HG02981 (cell line): ENCODE measurements around the gene TAS2R50.

Experiments
- ATAC-seq: cut with Tn5 transposase; IDR thresholded peaks from one replicate; pipeline ENCODE4 v1.9.1; 2021; ENCODE audit warnings: mild to moderate bottlenecking, moderate library complexity; ENCODE audit not compliant: unreplicated experiment

TAS2R50 gene

GRCh38 chr12:10986812-10987211, at the start of gene TAS2R50:
Gene TAS2R50 (minus strand): TSS chr12:10986912. CDS start chr12:10986860, 52 bp downstream.
- no peak for ATAC-seq

DNA sequence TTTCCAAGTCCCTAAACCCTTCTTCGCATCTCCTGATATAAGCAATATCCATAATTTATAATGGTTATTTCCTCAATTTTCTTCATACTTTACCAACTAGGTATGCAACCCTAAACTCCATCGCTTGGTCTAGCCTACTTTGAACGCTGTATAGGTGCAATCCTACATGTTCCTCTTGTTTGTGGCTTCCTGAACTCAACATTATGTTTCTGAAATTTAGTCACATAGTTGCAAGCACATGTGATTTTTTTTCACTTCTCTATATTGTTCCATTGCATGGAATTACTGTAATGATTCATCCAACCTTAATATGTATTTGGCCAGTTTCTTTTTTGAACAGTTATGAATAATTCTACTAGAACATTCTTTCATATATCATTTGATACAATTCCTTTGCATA, 47.2 kb upstream of the TAS2R50 start:
- ATAC-seq: peak; percentile 60

GRCh38 chr12:11031307-11031706, 44.6 kb upstream of the TAS2R50 start, which contains the start of gene TAS2R31:
Gene TAS2R31 (minus strand): TSS chr12:11031407. CDS start chr12:11031335, 72 bp downstream.
- ATAC-seq: no peak

GRCh38 chr12:11026118-11026517, 39.4 kb upstream of the TAS2R50 start:
- ATAC-seq: no peak

- no peak for ATAC-seq
These were observed 36.7 kb upstream of the TAS2R50 start for GRCh38 chr12:11023387-11023786.

DNA sequence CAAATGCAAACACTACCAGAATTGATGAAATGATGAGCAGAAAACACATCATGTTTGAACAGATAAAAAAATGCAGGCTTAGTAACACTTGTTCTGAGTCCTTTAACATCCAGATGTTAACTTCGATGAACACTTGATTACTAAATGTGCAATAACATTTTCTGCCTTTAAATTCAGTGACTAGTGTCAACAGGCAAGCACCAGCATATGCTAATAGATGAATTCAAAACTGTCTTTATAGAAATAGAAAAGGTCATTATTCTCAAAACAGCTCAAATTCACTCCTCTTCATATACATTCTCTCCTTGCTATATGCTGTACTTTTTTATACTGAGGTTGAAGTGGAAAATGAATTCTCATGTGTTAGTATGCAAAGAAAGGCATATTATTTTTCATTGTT, 35.8 kb upstream of the TAS2R50 start, which contains the start of gene TAS2R19:
TAS2R19 (minus strand) TSS at position 101 of the 400 bp plus-strand sequence; CDS start at position 52, 49 bp downstream.
- ATAC-seq: no peak

DNA sequence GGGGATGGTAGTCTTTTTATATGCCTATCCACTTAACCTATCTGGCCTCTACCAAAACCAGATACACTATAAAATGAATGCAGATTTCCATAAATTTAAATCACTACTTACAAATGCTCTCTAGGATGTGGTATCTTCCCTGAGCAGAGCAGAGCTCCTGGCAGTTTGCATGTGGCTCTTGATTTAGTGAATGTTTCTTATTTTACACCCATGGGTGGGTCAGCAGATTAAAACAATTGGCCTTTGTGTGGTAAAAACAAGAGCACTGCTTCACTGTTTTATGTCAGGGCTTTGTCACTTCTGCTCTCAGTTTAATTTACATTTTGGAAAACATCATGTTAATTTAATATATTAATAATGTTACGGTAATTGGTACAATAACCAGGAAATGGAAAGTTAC, 30.2 kb upstream of the TAS2R50 start:
- no peak for ATAC-seq

DNA sequence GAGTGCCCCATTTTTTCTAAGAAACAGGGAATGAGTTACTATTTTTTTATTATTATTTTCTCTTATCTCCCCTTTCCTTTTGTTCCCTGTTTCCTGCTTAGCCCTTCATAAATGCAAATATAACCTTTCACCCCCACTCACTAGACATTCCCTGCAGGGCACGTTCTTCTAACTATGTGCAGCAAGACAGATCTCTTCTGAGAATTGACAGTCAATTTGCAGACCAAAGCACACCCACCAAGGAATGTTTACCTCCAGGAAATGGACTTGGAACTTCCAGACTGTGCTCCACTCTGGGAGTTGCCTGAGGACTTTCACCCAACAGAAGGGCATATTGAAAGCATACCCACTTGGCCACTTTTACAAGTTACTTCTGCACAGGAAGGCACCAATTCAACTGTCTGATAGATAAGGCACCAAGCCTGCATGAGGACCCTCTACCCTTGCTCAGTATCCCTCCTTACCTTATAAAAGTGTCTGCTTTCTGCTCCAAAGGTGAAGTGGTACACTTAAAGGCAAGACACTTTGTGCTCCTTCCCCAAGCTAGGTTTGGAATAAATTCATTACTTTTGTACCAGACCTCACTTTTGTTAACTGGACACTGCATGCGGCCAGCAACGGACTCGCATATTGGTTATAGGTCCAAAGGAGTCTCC, 29.2 kb upstream of the TAS2R50 start:
- no peak for ATAC-seq

DNA sequence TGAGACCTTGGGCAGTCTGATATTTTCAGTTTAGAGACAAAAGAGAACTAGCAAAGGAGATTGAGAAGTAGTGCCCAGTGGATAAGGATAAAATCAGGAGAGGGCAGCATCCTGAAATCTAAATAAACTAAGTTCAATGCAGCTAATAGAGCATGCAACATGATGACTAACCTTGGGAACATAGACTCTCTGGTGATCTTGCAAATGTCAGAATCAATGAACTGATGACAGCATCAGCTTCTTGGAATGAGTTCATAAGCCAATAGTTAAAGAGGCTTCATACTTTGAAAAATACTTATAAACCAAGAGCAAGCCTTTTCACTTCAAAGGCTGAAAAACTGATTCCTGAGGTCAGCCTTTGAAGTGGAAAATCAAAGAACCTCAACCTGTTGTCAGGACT, 27.5 kb upstream of the TAS2R50 start:
- no peak for ATAC-seq

- ATAC-seq: no peak
These were observed 20.9 kb upstream of the TAS2R50 start for GRCh38 chr12:11007608-11008007.

- ATAC-seq: no peak
These were observed 11.5 kb upstream of the TAS2R50 start, which contains the start of gene TAS2R20 for GRCh38 chr12:10998204-10998603. Gene TAS2R20 (minus strand): TSS chr12:10998304. CDS start chr12:10997875, 429 bp downstream.

GRCh38 chr12:10994307-10994706, 7.6 kb upstream of the TAS2R50 start:
- ATAC-seq: no peak

DNA sequence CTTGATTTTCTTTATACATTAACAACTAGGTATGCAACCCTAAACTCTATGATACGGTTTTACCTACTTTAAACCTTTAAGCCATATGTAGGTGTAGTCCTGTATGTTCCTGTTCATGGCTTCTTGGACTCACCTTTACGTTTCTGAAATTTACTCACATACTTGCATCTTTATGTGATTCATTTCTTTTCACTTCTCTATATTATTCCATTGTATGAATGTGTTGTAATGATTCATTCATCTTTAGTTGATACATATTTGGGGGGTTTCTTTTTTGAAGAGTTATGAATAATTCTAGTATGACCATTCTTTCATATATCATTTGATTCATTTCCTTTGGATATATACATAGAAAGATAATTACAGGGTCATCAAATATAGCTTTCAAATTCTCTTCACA, 2.4 kb upstream of the TAS2R50 start:
- no peak for ATAC-seq

DNA sequence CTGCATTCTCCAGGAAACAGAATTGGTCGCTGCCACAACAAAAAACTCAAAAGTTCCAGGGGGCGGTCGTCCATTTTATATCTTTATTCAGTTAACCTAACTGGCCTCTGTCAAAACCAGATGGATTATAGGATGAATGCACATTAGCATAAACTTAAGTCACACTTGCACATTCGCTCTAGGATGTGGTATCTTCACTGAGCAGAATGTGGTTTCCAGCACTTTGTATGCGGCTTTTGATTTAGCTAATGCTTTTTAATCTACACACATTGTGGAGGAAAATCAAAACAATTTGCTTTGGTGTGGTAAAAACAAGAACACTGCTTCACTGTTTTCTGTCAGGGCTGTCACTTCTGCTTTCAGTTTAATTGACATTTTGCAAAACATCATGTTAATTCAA, 4.5 kb downstream of the TAS2R50 start:
- ATAC-seq: peak; percentile 37

DNA sequence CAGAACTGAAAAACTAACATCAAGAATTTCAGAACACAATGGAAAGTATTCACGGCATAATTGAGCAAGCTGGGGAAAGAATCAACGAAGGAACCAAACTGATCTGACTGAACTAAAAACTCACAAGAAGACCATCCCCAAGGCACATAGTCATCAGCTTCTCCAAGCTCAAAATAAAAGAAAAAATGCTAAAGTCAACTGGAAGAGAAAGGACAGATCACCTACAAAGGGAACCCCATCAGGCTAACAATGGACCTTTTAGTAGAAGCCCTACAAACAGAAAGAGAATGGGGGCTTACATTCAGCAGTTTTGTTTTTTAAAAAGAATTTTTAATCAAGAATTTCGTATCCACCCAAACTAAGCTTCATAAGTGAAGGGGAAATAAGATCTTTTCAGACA, 11.7 kb downstream of the TAS2R50 start:
- no peak for ATAC-seq

GRCh38 chr12:10968765-10969456, 17.8 kb downstream of the TAS2R50 start:
- no peak for ATAC-seq

GRCh38 chr12:10967409-10967808, 19.3 kb downstream of the TAS2R50 start:
- ATAC-seq: no peak

GRCh38 chr12:10966314-10966713, 20.4 kb downstream of the TAS2R50 start:
- no peak for ATAC-seq

- ATAC-seq: no peak
These were observed 21.2 kb downstream of the TAS2R50 start for GRCh38 chr12:10965476-10965875.

- ATAC-seq: no peak
These were observed 26.5 kb downstream of the TAS2R50 start for GRCh38 chr12:10960211-10960610.

DNA sequence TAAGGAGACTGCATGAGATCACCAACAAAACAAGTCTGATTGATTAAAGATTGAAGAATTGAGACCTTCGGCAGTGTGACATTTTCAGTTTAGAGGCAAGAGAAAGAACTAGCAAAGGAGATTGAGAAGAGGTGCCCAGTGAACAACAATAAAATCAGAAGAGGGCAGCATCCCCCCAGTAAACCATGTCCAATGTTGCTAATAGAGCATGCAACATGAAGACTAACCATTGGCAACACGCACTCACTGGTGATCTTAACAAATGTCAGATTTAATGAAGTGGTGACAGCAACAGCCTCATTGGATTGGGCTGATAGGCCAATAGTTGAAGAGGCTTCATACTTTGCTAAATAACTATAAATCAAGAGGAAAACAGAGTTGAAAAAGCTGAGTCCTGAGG, 26.9 kb downstream of the TAS2R50 start:
- ATAC-seq: no peak

GRCh38 chr12:10957741-10958140, 29.0 kb downstream of the TAS2R50 start:
- ATAC-seq: no peak
